GM20000 (cell line): ENCODE results near the gene TRAPPC1.
"Not testable (repeated sequence)": the region's sequence is repeated elsewhere in the genome, so short reads cannot be mapped to it uniquely, and the experiment has no call there.

Source experiments
- DNase-seq: peaks from one replicate; pipeline ENCODE4 v3.0.0; 2012; ENCODE audit warnings: low spot score
- CTCF ChIP-seq: IDR thresholded peaks from 2 replicates; pipeline ENCODE4 v1.5.1; 2012; ENCODE audit warnings: mild to moderate bottlenecking, control low read depth; ENCODE audit errors: extremely low read depth, missing control alignments

TRAPPC1 gene

GRCh38 chr17:7967751-7968150, 36.0 kb upstream of the TRAPPC1 start:
- no peak for DNase-seq

DNA sequence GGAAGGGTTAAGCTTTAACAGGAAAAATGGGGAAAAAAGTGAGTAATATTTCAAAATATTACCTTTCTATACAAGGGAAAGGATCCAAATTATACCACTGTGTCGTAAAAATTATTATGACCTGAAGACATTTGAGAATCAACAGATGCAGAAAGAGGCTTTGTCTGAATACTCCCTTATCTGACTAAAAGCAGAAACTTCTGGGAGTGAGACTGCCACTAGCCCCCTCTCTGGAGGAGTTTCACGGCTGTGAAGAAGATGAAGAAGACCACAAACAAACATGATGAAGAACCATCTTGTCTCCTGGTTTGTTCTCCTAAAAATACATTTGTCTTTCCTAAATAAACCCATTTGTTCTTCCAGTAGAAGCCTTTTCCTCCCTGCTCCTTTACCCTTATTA, 29.7 kb upstream of the TRAPPC1 start:
- no peak for TF ChIP-seq CTCF
- DNase-seq = no peak

More at GRCh38 chr17:7967751-7968150, 36.0 kb upstream of the TRAPPC1 start:
- TF ChIP-seq CTCF = no peak

GRCh38 chr17:7959503-7960253, 27.9 kb upstream of the TRAPPC1 start:
- no peak for DNase-seq
- no peak for TF ChIP-seq CTCF

DNA sequence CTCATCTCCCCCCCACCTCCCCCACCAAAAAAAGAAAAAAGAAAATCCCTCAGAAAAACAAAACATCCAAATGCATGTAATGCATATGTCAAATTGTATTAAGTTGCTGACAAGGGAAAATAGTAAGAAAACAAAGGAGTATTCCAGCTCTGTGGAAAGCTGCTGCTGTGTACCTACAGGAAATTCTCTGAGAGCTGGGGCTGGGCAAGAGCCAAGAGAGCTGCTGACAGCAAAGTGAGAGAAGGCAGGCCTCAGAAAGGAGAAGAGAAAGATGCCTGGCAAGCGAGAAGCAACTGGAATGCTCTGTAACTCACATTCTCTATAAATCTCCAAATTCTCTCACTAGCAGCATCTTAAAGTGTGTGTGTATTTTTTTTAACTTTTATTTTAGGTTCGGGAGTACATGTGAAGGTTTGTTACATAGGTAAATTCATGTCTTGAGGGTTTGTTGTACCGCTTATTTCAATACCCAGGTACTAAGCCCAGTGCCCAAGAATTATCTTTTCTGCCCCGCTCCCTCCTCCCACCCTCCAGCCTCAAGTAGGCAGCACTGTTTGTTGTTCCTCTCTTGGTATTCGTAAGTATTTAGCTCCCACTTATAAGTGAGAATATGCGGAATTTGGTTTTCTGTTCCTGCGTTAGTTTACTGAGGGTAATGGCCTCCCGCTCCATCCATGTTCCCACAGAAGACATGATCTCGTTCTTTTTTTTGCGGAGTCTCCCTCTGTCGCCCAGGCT, 24.7 kb upstream of the TRAPPC1 start:
- DNase-seq = no peak
- no peak for TF ChIP-seq CTCF

DNA sequence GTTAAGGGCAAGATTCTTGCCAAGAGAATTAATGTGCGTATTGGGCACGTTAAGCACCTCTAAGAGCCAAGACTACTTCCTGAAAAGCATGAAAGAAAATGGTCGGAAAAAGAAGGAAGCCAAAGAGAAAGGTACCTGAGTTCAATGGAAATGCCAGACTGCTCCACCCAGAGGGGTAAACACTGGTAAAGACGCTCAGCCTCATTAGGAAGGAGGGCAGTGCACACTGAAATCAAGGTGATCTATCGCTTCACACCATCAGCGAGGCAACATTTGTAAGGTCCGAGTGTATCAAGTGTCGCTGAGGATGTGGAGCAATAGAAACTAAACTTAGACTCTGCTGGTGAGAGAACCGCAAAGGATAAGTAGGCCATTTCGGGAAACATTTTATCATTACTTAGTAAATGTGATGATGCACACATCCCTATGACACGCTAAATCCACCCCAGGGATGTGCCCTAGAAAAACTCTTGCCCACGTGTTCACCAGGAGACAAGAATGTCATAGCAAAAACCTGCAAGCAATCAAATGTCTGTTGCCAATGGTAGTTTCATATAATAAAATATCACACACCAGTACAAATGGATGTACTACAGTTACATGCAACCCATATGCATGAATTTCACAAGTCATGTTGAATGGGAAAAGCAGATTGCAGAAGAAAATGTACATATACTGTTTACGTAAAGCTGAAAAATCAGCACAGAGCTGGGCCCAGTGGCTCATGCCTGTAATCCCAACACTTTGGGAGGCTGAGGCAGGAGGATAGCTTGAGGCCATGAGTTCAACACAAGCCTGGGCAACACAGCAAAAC, 23.9 kb upstream of the TRAPPC1 start:
- no peak for DNase-seq
- TF ChIP-seq CTCF = no peak

DNA sequence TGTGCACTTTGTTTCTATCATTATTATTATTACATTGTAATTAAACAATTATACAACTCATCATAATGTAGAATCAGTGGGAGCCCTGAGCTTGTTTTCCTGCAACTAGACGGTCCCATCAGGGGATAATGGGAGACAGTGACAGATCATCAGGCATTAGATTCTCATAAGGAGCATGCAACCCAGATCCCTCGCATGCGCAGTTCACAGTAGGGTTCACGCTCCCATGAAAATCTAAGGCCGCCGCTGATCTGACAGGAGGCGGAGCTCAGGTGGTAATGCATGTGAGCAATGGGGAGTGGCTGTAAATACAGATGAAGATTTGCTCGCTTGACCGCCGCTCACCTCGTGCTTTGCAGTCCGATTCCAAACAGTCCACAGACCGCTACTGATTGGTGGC, 21.5 kb upstream of the TRAPPC1 start:
- not testable (repeated sequence) for DNase-seq

DNA sequence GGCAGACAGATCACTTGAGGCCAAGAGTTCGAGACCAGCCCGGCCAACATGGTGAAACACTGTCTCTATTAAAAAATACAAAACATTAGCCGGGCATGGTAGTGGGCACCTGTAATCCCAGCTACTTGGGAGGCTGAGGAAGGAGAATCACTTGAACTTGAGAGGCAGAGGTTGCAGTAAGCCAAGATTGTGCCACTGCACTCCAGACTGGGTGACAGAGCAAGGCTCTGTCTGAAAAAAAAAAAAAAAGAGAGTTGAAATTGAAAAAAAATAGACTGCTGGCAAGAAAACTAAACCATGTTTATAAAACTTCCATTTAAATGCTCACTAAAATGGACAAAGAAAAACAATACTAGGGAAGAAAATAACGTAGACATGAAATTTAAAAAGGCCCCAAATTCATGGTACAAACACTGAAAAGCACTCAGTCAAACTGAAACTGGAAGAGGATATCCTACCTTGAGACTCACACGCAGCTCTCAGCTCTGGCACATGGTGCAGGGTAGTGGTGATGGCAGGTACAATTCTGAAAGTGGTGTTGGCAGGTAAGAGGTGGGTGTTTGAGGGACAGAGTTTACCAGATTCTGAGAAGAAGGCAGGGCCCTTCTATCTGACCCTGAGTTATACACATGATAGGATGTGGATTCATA, 19.5 kb upstream of the TRAPPC1 start:
- no peak for TF ChIP-seq CTCF
- DNase-seq = peak; percentile 67
